Parathyroid adenoma (tissue), 2 donors: ENCODE results near the gene FAM161A.

Experiments used
- H2AFZ ChIP-seq: fragments of 300-600 bp; sonication (generic); one replicate; pipeline ENCODE4 v1.7.0; 2017; ENCODE audit warnings: antibody characterized with exemption, mild to moderate bottlenecking
- H3K27ac ChIP-seq: fragments of 300-600 bp; sonication (generic); one replicate; pipeline ENCODE4 v1.7.0; 2017
- H3K27me3 ChIP-seq: fragments of 300-600 bp; sonication (generic); one replicate; pipeline ENCODE4 v1.7.0; 2017; ENCODE audit warnings: low read length; ENCODE audit not compliant: control insufficient read depth, insufficient read depth
- H3K36me3 ChIP-seq: fragments of 300-600 bp; sonication (generic); one replicate; pipeline ENCODE4 v1.7.0; 2017; ENCODE audit warnings: low read length; ENCODE audit not compliant: control insufficient read depth, insufficient read depth
- H3K4me1 ChIP-seq: fragments of 300-600 bp; sonication (generic); one replicate; pipeline ENCODE4 v1.7.0; 2017; ENCODE audit warnings: control low read depth
- H3K4me2 ChIP-seq: fragments of 300-600 bp; sonication (generic); one replicate; pipeline ENCODE4 v1.7.0; 2017; ENCODE audit warnings: low read length
- H3K4me3 ChIP-seq: fragments of 300-600 bp; sonication (generic); one replicate; pipeline ENCODE4 v1.7.0; 2017; ENCODE audit warnings: low read depth, low read length
- H3K79me2 ChIP-seq: fragments of 300-600 bp; sonication (generic); one replicate; pipeline ENCODE4 v1.7.0; 2017; ENCODE audit warnings: control low read depth
- H3K9ac ChIP-seq: fragments of 300-600 bp; sonication (generic); one replicate; pipeline ENCODE4 v1.7.0; 2017; ENCODE audit warnings: mild to moderate bottlenecking
- H3K9me3 ChIP-seq: fragments of 300-600 bp; sonication (generic); one replicate; pipeline ENCODE4 v1.7.0; 2017; ENCODE audit warnings: low read length; ENCODE audit not compliant: control insufficient read depth
- TF ChIP-seq, protein P1 (sequence below): fragments of 300-600 bp; sonication (generic); IDR thresholded peaks from one replicate; pipeline ENCODE4 v1.7.0; 2017; ENCODE audit warnings: antibody characterized with exemption, mild to moderate bottlenecking
- donor health status: primary hyperparathyroidism.

FAM161A gene

DNA sequence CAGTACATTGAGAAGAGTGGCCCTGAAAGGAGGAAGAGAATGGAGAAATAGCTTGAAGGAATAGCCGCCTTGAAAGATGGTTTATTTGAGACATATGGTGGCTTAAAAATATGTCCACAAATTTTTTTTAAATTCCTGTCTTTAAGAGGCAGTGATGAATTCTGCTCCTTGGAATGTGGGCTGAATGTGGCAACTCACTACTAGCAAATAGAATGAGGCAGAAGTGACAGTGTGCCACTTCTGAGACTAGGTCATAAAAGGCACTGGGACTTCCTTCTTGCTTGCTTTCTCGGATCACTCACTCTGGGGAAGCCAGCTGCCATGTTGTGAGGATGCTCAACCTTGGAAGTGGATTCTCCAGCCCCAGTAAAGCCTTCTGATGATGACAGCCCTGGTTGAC lies 67.0 kb downstream of the FAM161A start:
- no peak overlapping the region for H3K4me3 ChIP-seq
- H3K9me3 ChIP-seq = no peaks in the 10 kb centered on the region
- TF ChIP-seq, protein P1, sequence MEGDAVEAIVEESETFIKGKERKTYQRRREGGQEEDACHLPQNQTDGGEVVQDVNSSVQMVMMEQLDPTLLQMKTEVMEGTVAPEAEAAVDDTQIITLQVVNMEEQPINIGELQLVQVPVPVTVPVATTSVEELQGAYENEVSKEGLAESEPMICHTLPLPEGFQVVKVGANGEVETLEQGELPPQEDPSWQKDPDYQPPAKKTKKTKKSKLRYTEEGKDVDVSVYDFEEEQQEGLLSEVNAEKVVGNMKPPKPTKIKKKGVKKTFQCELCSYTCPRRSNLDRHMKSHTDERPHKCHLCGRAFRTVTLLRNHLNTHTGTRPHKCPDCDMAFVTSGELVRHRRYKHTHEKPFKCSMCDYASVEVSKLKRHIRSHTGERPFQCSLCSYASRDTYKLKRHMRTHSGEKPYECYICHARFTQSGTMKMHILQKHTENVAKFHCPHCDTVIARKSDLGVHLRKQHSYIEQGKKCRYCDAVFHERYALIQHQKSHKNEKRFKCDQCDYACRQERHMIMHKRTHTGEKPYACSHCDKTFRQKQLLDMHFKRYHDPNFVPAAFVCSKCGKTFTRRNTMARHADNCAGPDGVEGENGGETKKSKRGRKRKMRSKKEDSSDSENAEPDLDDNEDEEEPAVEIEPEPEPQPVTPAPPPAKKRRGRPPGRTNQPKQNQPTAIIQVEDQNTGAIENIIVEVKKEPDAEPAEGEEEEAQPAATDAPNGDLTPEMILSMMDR = no peak
- no peak overlapping the region for H3K27ac ChIP-seq
- H3K4me2 ChIP-seq = no peak overlapping the region
- peaks cover 2% of the 10 kb centered on the region for H3K4me1 ChIP-seq
- no peak overlapping the region for H2AFZ ChIP-seq
- H3K79me2 ChIP-seq = no peaks in the 10 kb centered on the region
- no peaks in the 10 kb centered on the region for H3K27me3 ChIP-seq
- H3K36me3 ChIP-seq = no peaks in the 10 kb centered on the region
- H3K9ac ChIP-seq = no peak overlapping the region

DNA sequence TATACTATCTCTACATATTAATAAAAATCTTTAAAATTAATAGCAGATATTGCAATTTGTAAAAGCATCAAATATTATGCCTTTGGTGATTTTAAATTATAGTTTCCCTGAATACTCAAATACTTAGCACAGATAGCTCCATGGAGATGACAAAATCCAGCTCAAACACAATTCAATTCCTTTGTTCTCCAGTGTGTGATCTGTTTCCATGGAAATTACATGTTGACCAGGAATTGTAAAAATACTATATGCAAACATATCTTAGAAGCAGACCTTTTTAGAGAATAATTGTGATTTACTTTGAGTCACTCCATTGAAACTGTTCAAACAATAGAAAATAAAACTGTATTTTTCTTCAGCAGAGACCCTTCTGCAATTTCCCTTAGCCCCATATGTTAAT lies 68.3 kb downstream of the FAM161A start:
- no peak overlapping the region for H3K27ac ChIP-seq
- H3K9me3 ChIP-seq = no peaks in the 10 kb centered on the region
- H2AFZ ChIP-seq = no peak overlapping the region
- H3K4me1 ChIP-seq = peaks cover 2% of the 10 kb centered on the region
- no peak overlapping the region for H3K9ac ChIP-seq
- H3K4me2 ChIP-seq = no peak overlapping the region
- no peaks in the 10 kb centered on the region for H3K27me3 ChIP-seq
- TF ChIP-seq, protein P1 = no peak
- H3K4me3 ChIP-seq = no peak overlapping the region
- no peaks in the 10 kb centered on the region for H3K36me3 ChIP-seq
- H3K79me2 ChIP-seq = no peaks in the 10 kb centered on the region

DNA sequence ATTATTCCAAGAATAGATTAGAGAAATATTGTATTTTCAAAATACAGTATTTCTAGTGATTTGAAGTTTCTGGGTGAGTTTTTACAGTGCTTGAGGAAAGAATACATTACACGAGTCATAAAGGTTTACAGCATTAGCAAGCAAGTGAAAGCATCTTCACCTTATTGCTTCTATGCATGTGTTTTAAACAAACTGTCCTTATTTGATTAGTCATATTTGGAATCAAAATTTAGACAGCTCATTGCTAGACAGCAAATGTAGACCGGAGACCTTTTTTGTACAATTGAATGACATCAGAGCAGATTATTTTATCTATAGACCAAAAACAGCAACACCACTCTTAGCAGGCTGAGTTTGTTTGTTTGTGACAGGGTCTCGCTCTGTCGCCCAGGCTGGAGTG lies 69.2 kb downstream of the FAM161A start:
- Histone ChIP-seq H3K27me3 (no peaks in the 10 kb centered on the region), H3K27ac (no peak overlapping the region), H3K4me3 (no peak overlapping the region), H3K4me1 (peaks cover 2% of the 10 kb centered on the region), H3K4me2 (no peak overlapping the region), H2AFZ (no peak overlapping the region), H3K79me2 (no peaks in the 10 kb centered on the region), H3K9me3 (no peaks in the 10 kb centered on the region), H3K9ac (no peak overlapping the region), H3K36me3 (no peaks in the 10 kb centered on the region)
- TF ChIP-seq, protein P1 = no peak

DNA sequence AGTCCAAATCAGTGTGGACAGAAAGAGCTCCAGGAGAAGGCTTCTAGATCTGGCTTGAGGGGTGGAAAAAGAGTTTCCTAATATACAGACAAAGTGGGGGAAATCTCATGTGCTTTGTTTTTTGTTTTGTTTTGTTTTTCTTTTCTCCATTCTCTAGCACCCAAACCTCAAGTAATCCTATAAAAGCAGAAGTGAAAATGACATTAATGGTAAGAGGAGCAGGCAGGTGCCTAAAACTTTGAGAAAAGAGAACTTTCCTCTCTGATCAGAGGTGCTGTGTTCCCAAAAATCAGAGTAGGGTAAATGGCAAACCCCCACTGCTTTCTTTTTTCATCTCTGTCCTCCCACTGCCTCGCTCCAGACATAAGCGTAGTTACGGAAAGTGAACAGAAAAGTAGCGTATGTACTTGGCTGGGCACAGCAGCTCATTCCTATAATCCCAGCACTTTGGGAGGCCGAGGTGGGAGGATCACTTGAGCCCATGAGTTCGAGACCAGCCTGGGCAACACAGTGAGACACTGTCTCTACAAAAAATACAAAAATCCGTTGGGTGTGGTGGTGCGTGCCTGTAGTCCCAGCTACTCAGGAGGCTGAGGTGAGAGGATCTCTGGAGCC lies 77.8 kb downstream of the FAM161A start:
- H3K4me2 ChIP-seq = no peak overlapping the region
- no peaks in the 10 kb centered on the region for H3K4me1 ChIP-seq
- no peak overlapping the region for H2AFZ ChIP-seq
- H3K36me3 ChIP-seq = no peaks in the 10 kb centered on the region
- no peak overlapping the region for H3K4me3 ChIP-seq
- no peaks in the 10 kb centered on the region for H3K27me3 ChIP-seq
- H3K79me2 ChIP-seq = no peaks in the 10 kb centered on the region
- H3K27ac ChIP-seq = no peak overlapping the region
- TF ChIP-seq, protein P1 = no peak
- no peaks in the 10 kb centered on the region for H3K9me3 ChIP-seq
- H3K9ac ChIP-seq = no peak overlapping the region
